Loucy (cell line): ENCODE data around the gene LINC00237.

ENCODE experiments used
- H2AFZ ChIP-seq: fragments of 200-600 bp; sonication (generic); 2 replicates; pipeline ENCODE4 v1.6.0; 2016; ENCODE audit warnings: antibody characterized with exemption, mild to moderate bottlenecking, low read length, moderate library complexity
- H3F3A ChIP-seq: fragments of 200-600 bp; 2 replicates; pipeline ENCODE4 v1.6.0; 2016; ENCODE audit warnings: antibody characterized with exemption, low read depth, mild to moderate bottlenecking
- H3K27me3 ChIP-seq: fragments of 200-600 bp; sonication (generic); 2 replicates; pipeline ENCODE4 v1.6.1; 2014; ENCODE audit warnings: low read length, mild to moderate bottlenecking; ENCODE audit not compliant: insufficient read depth, poor library complexity, severe bottlenecking
- H3K36me3 ChIP-seq: fragments of 200-600 bp; sonication (generic); 2 replicates; pipeline ENCODE4 v1.6.1; 2016; ENCODE audit warnings: low read length; ENCODE audit not compliant: insufficient read depth
- H3K4me1 ChIP-seq: fragments of 200-600 bp; sonication (generic); 2 replicates; pipeline ENCODE4 v1.5.1; 2014; ENCODE audit warnings: low read length, mild to moderate bottlenecking; ENCODE audit not compliant: insufficient read depth, poor library complexity, severe bottlenecking
- H3K4me2 ChIP-seq: fragments of 200-600 bp; sonication (generic); 2 replicates; pipeline ENCODE4 v1.6.0; 2014; ENCODE audit warnings: antibody characterized with exemption, low read length, low read depth, mild to moderate bottlenecking; ENCODE audit not compliant: poor library complexity, severe bottlenecking
- H3K4me3 ChIP-seq: fragments of 200-600 bp; sonication (generic); 2 replicates; pipeline ENCODE4 v1.5.1; 2014; ENCODE audit warnings: low read length, mild to moderate bottlenecking, mixed read lengths; ENCODE audit not compliant: poor library complexity, severe bottlenecking
- H3K79me2 ChIP-seq: fragments of 200-600 bp; sonication (generic); 2 replicates; pipeline ENCODE4 v1.6.1; 2014; ENCODE audit warnings: low read length; ENCODE audit not compliant: insufficient read depth
- H3K9ac ChIP-seq: fragments of 200-600 bp; sonication (generic); 2 replicates; pipeline ENCODE4 v1.6.0; 2014; ENCODE audit warnings: mild to moderate bottlenecking, low read depth, low read length, moderate library complexity; ENCODE audit not compliant: poor library complexity, severe bottlenecking
- H3K9me2 ChIP-seq: fragments of 200-600 bp; sonication (generic); replicated peaks from 2 replicates; pipeline ENCODE4 v1.6.1; 2016; ENCODE audit warnings: low read depth, low read length, mixed read lengths
- H3K9me3 ChIP-seq: fragments of 200-600 bp; sonication (generic); 2 replicates; pipeline ENCODE4 v1.6.1; 2014; ENCODE audit warnings: mild to moderate bottlenecking, antibody characterized with exemption, low read length, low read depth; ENCODE audit not compliant: insufficient read depth
- H4K20me1 ChIP-seq: fragments of 200-600 bp; sonication (generic); 2 replicates; pipeline ENCODE4 v1.6.0; 2014; ENCODE audit warnings: antibody characterized with exemption, low read length, mild to moderate bottlenecking; ENCODE audit not compliant: insufficient read depth, poor library complexity, severe bottlenecking
- EZH2phosphoT487 ChIP-seq: fragments of 200-600 bp; IDR thresholded peaks from 2 replicates; pipeline ENCODE4 v1.6.1; 2018; ENCODE audit warnings: antibody characterized with exemption, mild to moderate bottlenecking, moderate library complexity, borderline replicate concordance
- TF ChIP-seq, protein P1 (sequence below): fragments of 200-600 bp; sonication (generic); conservative IDR thresholded peaks from 2 replicates; pipeline ENCODE4 v1.5.1; 2014; ENCODE audit warnings: mild to moderate bottlenecking, antibody characterized with exemption, low read length

Gene LINC00237

DNA sequence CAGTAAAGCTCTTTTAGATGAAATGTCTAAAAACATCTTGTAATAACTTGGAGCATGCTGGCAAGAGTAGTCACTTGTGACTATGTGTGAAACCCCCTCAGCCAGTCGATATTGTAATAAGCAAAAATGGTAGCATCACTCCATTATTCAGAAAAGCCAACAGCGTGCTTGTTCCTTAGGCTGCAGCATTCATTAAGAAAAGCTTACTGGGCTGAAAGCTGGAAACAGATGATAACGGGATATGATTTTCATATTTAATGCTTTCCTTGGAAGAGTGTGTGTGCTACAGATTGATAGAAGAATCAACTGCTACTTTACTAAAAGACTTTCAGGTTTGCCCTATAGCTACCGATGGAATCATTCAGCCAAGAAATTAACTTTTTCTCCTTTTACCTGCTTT is 40.1 kb upstream of the LINC00237 start:
- Histone ChIP-seq H3F3A (0 out of 2 replicates have a peak, but pooled peaks cover 3% of the 10 kb centered on the region), H3K9ac (peak overlapping the region; percentile 41), H3K4me3 (peak overlapping the region; percentile 48), H3K4me1 (peaks cover 43% of the 10 kb centered on the region), H4K20me1 (no peaks in the 10 kb centered on the region), H3K9me3 (no peaks in the 10 kb centered on the region), H3K27me3 (no peaks in the 10 kb centered on the region), H3K4me2 (peak overlapping the region; percentile 58), H3K9me2 (no peaks in the 10 kb centered on the region), H3K36me3 (no peaks in the 10 kb centered on the region), H3K79me2 (no peaks in the 10 kb centered on the region), H2AFZ (no peak overlapping the region)
- TF ChIP-seq EZH2phosphoT487: no peak
- TF ChIP-seq, protein P1, sequence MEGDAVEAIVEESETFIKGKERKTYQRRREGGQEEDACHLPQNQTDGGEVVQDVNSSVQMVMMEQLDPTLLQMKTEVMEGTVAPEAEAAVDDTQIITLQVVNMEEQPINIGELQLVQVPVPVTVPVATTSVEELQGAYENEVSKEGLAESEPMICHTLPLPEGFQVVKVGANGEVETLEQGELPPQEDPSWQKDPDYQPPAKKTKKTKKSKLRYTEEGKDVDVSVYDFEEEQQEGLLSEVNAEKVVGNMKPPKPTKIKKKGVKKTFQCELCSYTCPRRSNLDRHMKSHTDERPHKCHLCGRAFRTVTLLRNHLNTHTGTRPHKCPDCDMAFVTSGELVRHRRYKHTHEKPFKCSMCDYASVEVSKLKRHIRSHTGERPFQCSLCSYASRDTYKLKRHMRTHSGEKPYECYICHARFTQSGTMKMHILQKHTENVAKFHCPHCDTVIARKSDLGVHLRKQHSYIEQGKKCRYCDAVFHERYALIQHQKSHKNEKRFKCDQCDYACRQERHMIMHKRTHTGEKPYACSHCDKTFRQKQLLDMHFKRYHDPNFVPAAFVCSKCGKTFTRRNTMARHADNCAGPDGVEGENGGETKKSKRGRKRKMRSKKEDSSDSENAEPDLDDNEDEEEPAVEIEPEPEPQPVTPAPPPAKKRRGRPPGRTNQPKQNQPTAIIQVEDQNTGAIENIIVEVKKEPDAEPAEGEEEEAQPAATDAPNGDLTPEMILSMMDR: no peak

DNA sequence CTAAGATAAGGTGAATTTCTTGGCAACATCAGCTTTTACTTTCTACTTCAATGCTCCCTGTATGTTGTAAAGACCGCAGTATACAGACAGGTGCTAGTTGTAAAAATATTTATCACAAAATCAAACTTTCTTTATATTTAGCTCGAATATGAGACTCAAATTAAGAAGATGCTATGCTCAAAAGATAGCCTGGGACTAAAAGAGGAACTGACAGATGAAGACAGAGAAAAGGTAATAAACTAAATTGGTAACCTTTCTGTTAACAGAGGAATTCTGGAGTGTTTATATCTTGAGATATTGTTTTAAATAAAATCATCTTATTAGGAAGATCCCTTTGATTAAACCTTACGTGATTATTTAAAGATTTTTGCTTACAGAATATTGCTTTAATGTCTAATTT is 39.3 kb upstream of the LINC00237 start:
- H3K4me1 ChIP-seq: peaks cover 43% of the 10 kb centered on the region
- peak overlapping the region; percentile 41 for H3K9ac ChIP-seq
- H3K9me2 ChIP-seq: no peaks in the 10 kb centered on the region
- no peaks in the 10 kb centered on the region for H4K20me1 ChIP-seq
- no peaks in the 10 kb centered on the region for H3K9me3 ChIP-seq
- no peak overlapping the region for H2AFZ ChIP-seq
- no peaks in the 10 kb centered on the region for H3K79me2 ChIP-seq
- no peak overlapping the region for H3K4me3 ChIP-seq
- H3F3A ChIP-seq: 0 out of 2 replicates have a peak, but pooled peaks cover 3% of the 10 kb centered on the region
- H3K4me2 ChIP-seq: peak overlapping the region; percentile 58
- no peaks in the 10 kb centered on the region for H3K36me3 ChIP-seq
- TF ChIP-seq, protein P1: no peak
- TF ChIP-seq EZH2phosphoT487: no peak
- no peaks in the 10 kb centered on the region for H3K27me3 ChIP-seq

DNA sequence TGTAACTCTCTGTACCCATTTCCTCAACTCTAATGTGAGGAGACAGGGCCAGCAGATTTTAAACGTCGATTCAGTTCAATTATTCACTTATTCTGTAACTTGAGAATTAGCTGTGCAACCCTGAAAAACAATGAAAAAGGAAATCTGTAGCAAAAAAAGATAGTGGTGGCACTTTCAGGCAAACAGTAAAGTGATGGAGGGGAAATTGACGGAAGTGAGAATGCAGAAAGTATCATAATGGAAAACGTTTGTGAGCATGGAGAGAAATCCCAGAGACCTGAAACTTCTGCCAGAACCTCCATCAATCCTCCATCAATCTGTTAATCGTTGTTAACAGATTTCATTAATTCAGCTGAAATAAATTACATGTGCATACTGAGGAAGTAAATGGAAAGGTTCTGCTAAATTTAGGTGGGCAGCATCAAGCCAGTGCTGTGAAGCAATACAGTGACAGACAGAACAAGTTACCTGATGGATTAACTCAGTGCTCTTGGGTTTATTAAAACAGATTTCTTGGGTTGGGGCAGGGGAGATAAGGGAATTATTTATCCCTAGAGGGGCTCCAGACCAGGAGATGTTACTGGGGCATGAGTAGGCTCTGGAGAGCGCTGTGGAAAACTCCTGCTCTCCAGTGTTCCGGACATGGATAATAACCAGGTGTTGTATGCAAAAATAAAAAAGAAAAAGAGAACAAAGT is 37.2 kb upstream of the LINC00237 start:
- no peaks in the 10 kb centered on the region for H3K79me2 ChIP-seq
- H2AFZ ChIP-seq: no peak overlapping the region
- no peaks in the 10 kb centered on the region for H4K20me1 ChIP-seq
- H3K9me3 ChIP-seq: no peaks in the 10 kb centered on the region
- no peaks in the 10 kb centered on the region for H3K9me2 ChIP-seq
- TF ChIP-seq, protein P1: no peak
- no peak for TF ChIP-seq EZH2phosphoT487
- 0 out of 2 replicates have a peak, but pooled peaks cover 3% of the 10 kb centered on the region for H3F3A ChIP-seq
- no peak overlapping the region for H3K4me3 ChIP-seq
- peaks cover 10% of the 10 kb centered on the region; the same call in 1 of the 2 replicates for H3K36me3 ChIP-seq
- no peak overlapping the region for H3K9ac ChIP-seq
- no peak overlapping the region for H3K4me2 ChIP-seq
- peaks cover 36% of the 10 kb centered on the region for H3K4me1 ChIP-seq
- H3K27me3 ChIP-seq: no peaks in the 10 kb centered on the region
